Thoracic aorta endothelial cell (primary cell): Measurements from ENCODE around the gene TMEM234. TPM values are rescaled to one million over a fixed set of nuclear protein-coding genes. Genes with fewer than 3 reads are reported as not detected.

ENCODE experiments used
- small RNA-seq: library from RNA; depleted of rRNA; stranded (forward); fragments of <200 nt; gene quantifications from one replicate; pipeline ENCODE3, GENCODE V24; 2012
- total RNA-seq: library from RNA; depleted of rRNA; stranded (reverse); fragments of >200 nt; gene quantifications from 2 replicates; pipeline ENCODE4 v1.2.3, GENCODE V29; 2012

The TMEM234 gene
- total RNA-seq: 12.1 and 12.9 TPM in 2 replicates

DNA sequence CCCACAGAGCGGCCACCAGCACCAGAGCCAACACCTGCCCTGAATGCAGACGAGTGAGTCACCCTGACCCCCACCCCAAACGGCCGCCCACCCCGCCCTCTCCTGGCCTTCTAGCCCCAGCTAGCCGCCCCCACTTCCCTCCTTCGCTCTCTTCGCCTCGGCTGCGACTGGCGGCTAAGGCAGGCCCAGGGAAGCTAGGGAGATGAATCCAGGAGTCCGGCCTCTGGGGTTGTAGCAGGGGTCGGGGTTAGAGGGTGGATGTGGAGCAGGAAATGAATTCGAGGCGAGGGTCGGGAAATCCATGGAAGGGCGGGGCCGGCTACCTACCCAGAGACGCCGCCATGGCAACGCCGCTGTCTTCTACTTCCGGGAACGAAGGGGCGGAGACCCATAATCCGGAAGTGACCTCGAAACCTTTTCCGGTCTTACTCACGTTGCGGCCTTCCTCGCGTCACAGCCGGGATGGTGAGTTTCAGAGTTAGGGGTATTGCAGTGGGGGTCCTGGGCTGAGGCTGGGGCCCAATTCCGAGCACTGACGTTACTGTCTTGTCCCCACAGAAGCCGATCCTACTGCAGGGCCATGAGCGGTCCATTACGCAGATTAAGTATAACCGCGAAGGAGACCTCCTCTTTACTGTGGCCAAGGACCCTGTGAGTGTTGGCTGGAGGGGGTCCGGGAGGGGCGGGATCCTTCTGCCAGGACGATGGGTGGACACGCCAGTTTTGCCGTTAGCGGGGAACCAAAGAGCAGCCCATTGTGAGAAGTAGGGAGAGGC is at the start of gene TMEM234, which contains the start of gene EIF3I:
TSS of gene TMEM234 (minus strand) at position 374 of the 776 bp plus-strand sequence. CDS start at position 343, 31 bp downstream.
TSS of gene EIF3I (plus strand) at position 428 of the 776 bp plus-strand sequence. CDS start at position 463, 35 bp downstream.

DNA sequence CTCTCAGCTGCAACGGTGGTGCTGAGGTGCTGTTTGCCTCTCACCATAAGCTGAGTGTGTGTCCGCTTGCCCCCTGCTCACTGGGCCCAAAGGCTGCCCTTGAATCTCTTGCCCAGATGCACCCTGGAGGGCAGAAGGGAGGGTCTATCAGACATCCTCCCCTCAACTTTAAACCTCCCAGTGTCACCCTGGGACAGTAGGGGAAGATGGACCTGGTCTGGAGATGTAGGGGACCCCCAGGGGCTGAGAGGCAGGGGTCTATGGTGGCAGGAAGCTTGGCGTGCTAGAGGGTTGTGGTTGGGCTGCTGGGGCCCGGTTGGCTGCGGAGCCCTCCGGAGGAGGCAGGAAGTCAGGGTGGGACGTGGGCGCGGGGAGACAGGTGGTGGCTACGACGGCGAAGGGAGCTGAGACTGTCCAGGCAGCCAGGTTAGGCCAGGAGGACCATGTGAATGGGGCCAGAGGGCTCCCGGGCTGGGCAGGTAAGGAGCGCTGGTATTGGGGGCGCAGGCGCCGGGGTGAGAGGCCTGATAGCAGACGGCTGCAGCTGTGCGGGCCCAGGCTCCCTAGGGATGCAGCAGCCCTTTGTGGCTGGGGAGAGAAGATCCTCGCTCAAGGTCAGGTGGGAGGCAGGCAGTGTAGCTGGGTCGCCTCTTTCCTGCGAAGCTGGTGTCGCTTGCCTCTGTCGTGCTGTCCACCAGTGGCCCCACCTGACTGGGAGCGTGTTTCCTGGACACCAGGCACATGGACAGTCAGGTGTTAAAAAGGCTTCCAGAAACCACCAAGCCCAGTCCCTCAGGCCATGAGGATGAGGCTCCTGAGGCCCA is 29.0 kb upstream of the TMEM234 start, which contains the start of gene LCK:
TSS of gene LCK (plus strand) at position 373 of the 824 bp plus-strand sequence. CDS start 23,065 bp downstream, outside the sequence.

DNA sequence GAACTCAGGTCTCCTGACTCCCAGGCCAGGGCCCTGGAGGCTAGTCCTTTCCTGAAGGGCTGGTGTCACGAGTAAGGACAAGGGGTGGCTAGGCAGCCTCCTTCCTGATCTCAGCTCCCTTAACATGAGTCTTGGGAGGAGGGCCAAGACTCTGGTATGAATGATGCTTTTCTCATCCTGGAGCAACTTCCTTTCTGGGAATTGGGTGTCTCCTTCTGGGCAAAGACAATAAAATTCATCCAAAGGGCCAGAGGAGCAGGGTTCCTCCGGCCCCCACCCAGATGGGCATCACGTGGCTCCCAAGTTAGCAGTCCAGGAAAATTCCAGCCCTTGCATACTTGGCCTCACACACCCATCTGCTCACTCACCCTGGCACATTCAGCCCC is 24.7 kb upstream of the TMEM234 start, which contains the start of gene FAM167B:
TSS of gene FAM167B (plus strand) at position 335 of the 386 bp plus-strand sequence. CDS start 200 bp downstream, outside the sequence.

DNA sequence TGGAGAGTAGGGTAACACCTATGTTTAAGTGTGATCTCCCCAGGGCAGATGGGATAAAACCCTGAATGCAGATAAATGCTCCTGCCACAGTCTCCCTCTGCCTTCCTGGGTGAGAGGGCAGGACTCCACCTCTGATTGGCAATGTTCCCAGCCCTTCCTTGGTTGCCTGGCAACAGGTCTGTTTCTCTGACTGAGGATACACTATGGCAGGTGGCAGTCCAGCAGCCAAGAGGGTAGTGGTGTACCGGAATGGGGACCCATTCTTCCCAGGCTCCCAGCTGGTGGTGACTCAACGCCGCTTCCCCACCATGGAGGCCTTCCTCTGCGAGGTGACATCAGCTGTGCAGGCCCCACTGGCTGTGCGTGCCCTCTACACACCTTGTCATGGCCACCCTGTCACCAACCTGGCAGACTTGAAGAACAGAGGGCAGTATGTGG is 13.2 kb downstream of the TMEM234 start, which contains the start of gene DCDC2B:
TSS of gene DCDC2B (plus strand) at position 199 of the 438 bp plus-strand sequence. CDS start at position 204, 5 bp downstream.

DNA sequence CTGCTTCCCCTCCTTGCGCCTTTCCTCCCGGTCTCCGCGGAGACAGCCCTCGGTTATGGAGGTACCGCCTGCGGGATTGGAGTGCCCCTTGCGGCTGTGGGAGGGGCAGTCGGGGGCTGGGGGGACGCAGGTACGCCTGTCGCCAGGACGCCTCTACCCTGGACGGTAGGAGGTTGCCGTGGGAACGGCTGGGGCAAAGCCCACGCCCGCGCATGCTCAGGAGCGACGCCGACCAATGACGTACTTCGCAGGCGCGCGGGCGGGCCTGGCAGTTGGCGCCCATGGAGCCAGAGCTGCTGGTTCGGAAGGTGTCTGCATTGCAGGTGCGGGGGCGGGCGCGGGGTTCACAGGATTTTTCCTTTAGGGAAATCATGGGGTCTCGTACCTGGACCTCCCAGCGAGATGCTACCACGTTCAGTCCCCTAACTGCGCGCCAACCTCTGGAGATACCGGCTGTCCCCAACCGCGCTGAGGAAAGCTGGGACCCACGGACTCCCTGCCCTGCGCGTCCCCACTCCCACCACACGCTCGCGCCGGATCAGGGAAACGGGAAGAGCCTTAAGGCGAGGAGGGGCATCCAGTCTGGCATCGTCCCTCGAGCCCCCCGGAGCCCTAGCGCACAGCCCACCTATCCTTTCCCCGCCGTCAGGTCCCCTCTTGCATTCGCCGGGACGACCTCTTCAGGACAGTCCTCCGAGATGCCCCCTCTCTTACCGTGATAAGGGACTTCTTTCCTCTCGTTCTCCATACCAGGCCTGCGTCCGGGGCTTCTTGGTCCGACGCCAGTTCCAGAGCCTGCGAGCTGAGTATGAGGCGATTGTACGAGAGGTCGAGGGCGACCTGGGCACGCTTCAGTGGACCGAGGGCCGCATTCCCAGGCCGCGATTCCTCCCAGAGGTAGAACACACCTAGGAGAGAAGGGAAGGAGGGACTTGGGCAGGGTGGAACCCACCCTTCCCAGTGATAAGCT is 16.5 kb downstream of the TMEM234 start, which contains the start of gene IQCC:
TSS of gene IQCC (plus strand) at position 271 of the 970 bp plus-strand sequence. CDS start at position 282, 11 bp downstream.

DNA sequence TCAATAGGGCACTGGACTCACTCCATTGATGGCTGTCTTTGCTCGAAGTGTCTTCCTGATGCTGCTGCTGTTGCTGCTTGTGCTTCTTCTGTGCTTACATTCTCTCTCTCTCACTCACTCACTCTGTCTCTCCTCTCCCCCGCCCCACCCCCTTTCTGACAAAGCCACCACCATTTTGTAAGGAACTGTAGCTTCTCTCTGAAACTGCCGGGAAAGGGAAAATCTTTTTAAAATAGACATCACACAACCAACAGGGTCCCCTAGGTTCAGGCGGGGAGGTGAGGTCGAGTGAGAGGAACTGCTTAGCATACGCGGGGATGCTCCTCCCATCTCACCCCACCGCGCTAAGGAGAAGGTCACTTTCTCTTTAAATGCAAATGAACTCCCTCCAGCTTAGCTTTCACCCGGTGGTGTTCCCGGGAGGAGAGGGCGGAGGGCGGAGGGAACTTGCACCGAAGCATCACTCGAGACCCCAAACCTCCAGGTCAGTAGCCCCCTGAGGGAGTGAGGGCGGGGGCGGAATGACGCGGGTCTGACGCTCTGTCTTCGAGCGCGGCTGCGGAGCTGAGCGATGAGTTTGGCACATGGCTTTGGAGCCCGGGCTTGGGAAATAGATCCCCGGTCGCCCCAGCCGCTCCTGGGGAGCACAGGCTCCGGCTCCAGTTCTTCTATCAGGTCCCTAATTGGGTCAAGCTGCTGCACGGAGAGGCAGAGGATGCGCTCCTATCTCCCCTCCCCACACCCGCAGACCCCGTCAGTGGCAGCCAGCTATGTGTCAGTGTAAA is 21.7 kb downstream of the TMEM234 start, which contains the start of gene CCDC28B:
TSS of gene CCDC28B (plus strand) at position 370 of the 785 bp plus-strand sequence. CDS start 1,341 bp downstream, outside the sequence.

DNA sequence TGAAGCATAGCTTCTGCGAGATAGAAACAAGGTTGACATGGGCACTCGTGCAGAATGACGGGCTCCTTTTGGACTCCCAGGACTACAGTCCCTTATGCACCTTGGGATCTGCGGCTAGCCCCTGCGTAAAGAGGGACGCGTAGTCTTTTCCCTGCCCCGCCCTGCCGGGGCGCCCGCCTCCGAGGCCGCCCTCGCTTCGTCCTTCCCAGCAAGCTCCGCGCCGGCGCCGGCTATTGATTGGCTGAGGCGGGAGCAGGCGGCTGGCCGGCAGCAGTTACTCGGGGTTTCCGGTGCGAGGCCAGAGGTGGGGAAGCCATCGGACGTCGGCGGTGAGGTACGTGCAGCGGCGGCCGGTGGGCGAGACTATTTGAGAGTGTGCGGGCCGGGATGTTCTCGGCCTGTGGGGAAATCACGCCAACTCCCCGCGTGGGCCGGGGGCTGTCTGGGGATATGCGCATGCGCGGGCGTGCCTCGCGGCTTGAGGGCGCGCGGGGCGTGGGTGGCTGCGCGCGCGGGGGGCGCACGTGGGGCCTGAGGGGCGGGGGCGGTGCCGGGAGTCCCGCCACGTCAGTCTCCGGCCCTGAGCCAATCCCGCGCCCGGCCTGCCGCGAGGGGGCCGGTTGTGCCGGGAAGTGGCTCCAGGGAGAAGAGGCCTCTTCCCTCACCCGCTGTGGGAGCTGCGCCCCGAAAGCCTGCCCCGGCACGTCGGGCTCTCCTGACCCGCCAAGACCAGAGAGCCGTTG is 42.5 kb downstream of the TMEM234 start, which contains the start of gene TXLNA:
TSS of gene TXLNA (plus strand) at position 233 of the 743 bp plus-strand sequence. CDS start 671 bp downstream, outside the sequence.

Small RNAs within 50 kb of the gene (small RNA-seq; reads per million reads assigned to genes)
- gene RF00017: not detected

Other genes with a start within 250 kb of the TMEM234 start
- 117 and 141 TPM in 2 replicates for gene KHDRBS1, start 208.5 kb downstream of the TMEM234 start, total RNA-seq
- gene TMEM39B, start 149.4 kb downstream of the TMEM234 start, total RNA-seq: 15.6 and 19.7 TPM in 2 replicates
- gene KPNA6, start 114.3 kb downstream of the TMEM234 start, total RNA-seq: 74.9 and 87.3 TPM in 2 replicates
- 75.5 and 81.6 TPM in 2 replicates for gene TXLNA, start 42.7 kb downstream of the TMEM234 start, total RNA-seq
- gene CCDC28B, start 21.8 kb downstream of the TMEM234 start, total RNA-seq: 10.0 and 11.8 TPM in 2 replicates
- 1.1 and 1.9 TPM in 2 replicates for gene IQCC, start 16.7 kb downstream of the TMEM234 start, total RNA-seq
- gene DCDC2B, start 13.3 kb downstream of the TMEM234 start, total RNA-seq: not detected in 2 replicates
- gene EIF3I, start 54 bp upstream of the TMEM234 start, total RNA-seq: 297 and 307 TPM in 2 replicates
- 0.93 and 3.3 TPM in 2 replicates for gene FAM167B, start 24.9 kb upstream of the TMEM234 start, total RNA-seq
- 0.13 TPM in 1 of 2 replicates, not detected in the other for gene LCK, start 28.9 kb upstream of the TMEM234 start, total RNA-seq
- gene HDAC1, start 69.7 kb upstream of the TMEM234 start, total RNA-seq: 110 and 122 TPM in 2 replicates
- gene MARCKSL1, start 113.9 kb upstream of the TMEM234 start, total RNA-seq: 118 and 121 TPM in 2 replicates
- gene FAM229A, start 140.1 kb upstream of the TMEM234 start, total RNA-seq: 1.1 and 1.5 TPM in 2 replicates
- gene TSSK3, start 140.2 kb upstream of the TMEM234 start, total RNA-seq: 0.27 and 0.65 TPM in 2 replicates
- gene BSDC1, start 172.1 kb upstream of the TMEM234 start, total RNA-seq: 50.7 and 50.8 TPM in 2 replicates
- gene ZBTB8B, start 242.7 kb upstream of the TMEM234 start, total RNA-seq: under 0.01 TPM in 2 replicates